HG03457 (cell line): Measurements from ENCODE around the gene CD80.
A peak's percentile ranks its signal among the peaks of the same experiment; 100 is the strongest.
"Not testable (repeated sequence)": the region's sequence is repeated elsewhere in the genome, so short reads cannot be mapped to it uniquely, and the experiment has no call there.

Experiments
- ATAC-seq: cut with Tn5 transposase; IDR thresholded peaks from one replicate; pipeline ENCODE4 v1.9.1; 2021; ENCODE audit warnings: moderate number of reproducible peaks; ENCODE audit not compliant: unreplicated experiment

CD80 gene

DNA sequence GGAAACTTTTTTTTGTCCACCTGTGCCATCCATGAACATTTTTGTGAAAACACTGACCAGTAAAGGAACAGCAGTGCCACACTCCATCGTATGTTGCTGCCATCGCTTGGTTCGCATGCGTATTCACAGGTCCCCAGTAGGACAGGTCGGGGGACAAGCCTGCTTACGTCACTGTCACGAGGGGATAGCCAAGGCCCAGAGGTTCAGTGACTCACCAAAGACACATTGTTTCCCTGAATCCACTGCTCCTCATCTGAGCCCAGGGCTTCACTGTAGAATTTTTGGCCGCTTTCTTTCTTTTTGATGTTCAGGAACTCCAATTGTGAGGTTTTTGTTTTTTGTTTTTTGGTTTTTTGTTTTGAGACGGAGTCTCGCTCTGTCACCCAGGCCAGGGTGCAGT lies 25.8 kb upstream of the CD80 start:
- no peak for ATAC-seq

DNA sequence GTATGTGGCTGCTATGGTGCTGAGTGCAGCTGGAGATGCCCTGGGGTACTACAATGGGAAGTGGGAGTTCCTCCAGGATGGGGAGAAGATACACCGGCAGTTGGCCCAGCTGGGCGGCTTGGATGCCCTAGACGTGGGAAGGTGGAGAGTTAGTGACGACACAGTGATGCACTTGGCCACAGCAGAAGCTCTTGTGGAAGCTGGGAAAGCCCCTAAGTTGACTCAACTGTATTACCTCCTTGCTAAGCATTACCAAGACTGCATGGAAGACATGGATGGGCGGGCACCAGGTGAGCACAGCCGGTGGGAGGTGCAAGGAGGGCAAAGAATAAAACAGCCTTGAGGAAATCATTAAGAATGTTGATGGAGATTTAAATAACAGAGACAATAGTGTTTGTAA lies 22.8 kb upstream of the CD80 start:
- ATAC-seq: no peak

DNA sequence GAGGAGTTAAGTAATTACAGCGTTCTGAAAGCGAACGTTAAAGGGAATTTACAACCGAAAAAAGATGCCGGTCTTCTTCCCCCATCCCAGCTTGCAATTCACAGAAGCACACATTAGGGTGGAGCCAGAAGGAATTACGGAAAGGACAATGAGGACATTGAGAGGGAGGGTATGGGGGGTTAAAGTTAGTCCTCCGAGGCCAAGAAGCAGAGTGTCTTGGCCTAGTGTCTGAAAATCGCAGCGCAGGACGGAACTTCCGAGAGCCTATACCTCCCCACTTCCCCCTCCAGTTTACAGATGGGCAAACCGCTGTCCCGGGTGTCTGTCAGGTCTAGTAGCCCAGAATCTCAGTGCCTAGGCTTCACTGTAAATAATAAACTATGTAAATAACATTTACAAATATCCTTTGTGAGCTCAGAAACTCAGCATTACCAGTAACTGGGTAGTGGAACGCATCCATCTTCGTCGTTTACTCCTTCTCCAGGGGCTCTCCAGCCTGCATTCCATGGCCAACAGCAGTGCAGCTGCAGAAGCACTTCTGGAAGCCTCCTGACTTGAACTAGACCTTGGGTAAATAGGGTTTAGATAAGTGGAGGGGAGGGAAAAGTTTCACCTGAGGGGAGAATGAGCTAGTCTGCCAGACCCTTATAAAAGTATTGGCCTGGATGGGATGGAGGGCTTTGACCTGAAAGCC lies 20.8 kb upstream of the CD80 start:
- ATAC-seq: peak; percentile 65

DNA sequence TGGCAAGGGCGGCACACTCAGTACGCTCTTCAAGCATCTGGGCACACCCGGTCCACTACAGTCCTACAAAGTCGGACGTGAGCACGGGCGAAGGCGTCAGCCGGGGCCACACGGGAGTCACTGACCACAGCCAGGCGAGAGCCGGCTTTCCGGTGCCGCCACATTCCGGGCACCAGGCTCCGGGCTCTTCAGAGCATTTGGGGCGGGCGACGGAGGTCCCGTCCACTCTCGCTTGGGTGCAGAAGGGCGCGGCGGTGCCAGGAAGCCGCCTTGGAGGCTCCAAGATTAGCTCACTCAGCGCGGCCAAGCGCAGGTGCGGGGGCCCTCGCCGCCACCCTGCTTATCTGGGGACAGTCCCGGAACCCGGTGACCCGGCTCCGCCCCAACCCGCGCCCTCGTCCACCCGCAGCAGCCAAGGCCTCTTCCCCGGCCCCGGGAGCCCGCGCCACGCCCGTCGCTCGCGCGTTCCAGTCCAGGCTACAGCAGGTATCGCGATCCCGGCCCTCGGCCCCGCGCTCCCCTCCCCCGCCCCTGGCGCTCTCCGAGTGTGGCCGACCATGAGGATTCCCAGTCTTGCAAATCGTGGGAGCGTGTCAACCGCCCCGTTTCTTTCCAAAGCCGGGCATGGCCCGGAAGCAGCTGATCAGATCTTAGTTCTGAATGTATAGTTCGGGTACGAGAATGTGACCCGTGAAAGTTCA lies 20.1 kb upstream of the CD80 start, which contains the start of gene ADPRH:
Gene ADPRH (plus strand): TSS at position 127 of the 701 bp plus-strand sequence. CDS start 2,678 bp downstream, outside the sequence.
- peak; percentile 59 for ATAC-seq

DNA sequence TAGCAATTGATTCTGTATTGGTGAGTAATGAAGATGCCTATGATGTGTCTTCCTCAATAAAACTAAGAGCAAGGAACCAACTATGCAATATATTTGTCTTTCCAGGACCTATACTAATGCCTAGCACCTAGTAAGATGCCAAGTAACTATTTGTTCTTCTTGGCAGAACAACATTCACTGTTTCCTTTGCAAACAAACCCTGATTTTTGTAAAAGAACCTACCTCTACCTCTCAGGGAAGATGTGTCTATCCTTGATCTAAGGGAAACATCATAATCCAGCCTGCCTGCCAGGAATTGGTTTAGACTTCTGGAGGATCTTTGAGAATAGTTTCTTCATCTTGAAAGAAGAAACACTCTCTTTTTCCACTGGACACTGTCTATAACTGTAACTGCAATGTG lies 16.1 kb upstream of the CD80 start:
- ATAC-seq: no peak

DNA sequence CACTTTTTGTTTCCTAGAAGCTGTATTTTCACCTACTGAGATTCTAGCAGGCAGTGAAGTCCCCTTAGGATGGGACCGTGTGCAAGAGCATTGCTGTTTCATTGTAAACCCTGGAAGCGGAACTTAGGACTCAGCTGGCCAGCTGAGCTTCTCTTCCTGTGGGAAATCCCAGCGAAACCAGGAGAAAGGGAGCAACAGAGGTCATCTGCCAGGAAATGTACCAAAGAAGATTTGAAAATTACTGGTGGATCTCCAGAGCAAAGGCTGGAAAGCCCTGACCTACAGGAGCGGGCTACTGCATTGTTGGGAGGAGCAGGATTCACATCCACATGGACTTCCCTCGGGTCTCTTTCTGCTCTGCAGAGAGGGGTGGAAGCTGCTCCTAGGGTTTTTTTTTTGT lies 12.3 kb upstream of the CD80 start:
- ATAC-seq: no peak

DNA sequence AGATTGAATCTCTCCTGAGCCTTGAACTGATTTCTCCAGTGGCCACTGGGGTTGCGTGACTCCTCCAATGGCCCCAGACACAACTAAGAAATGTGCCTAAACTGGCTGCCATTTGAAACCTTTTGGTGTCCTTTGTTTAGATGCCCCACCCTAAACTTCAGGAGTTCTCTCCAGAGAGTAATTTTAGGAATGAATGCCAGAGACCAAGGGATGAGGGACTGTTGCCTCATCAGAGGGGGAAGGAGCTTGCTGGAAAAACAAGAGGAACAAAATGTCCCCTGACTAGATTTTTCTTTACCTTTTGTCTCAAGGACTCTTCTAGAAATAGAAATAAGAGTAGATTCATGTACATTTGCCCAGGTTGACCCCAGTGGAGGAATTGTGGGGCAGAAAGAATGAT lies 11.8 kb upstream of the CD80 start:
- ATAC-seq: no peak

DNA sequence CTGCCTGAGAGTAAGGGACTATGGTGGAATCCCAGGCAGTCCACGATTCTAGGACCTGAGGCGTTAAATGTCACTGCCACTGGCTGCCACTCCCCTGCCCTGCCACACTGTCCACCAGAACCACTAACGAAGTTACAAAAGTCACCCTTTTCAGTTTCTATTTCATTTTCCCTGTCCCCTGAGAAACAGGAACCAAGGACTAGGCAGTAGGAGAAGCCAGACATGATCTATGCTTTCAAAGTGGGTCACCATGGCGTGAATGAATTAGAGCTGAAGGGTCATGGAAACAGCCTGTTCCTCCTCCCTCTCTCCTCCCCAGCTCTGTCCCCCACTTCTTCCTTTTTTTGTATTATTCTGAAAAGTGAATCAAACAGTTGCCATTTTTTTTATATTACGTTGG lies 10.8 kb upstream of the CD80 start:
- ATAC-seq: no peak

DNA sequence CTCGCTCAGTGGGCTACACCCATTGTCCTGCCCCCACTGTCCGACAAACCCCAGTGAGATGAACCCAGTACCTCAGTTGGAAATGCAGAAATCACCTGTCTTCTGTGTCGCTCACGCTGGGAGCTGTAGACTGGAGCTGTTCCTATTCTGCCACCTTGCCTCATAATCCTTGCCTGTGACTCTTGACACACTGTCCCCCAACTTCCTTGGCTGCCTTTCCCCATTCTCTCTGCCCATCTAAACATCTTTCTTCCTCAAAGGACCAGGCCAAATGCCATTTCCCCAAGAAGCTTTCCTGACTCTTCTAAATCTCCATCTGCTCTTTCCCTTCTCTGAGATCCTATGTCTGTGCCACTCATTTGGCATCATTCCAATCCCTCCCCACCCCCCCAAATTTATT lies 9.7 kb upstream of the CD80 start:
- no peak for ATAC-seq

DNA sequence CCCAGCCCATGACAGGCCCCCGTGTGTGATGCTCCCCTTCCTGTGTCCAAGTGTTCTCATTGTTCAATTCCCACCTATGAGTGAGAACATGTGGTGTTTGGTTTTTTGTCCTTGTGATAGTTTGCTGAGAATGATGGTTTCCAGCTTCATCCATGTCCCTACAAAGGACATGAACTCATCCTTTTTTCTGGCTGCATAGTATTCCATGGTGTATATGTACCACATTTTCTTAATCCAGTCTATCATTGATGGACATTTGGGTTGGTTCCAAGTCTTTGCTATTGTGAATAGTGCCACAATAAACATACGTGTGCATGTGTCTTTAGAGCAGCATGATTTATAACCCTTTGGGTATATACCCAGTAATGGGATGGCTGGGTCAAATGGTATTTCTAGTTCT lies 3.9 kb upstream of the CD80 start:
- ATAC-seq: not testable (repeated sequence)

DNA sequence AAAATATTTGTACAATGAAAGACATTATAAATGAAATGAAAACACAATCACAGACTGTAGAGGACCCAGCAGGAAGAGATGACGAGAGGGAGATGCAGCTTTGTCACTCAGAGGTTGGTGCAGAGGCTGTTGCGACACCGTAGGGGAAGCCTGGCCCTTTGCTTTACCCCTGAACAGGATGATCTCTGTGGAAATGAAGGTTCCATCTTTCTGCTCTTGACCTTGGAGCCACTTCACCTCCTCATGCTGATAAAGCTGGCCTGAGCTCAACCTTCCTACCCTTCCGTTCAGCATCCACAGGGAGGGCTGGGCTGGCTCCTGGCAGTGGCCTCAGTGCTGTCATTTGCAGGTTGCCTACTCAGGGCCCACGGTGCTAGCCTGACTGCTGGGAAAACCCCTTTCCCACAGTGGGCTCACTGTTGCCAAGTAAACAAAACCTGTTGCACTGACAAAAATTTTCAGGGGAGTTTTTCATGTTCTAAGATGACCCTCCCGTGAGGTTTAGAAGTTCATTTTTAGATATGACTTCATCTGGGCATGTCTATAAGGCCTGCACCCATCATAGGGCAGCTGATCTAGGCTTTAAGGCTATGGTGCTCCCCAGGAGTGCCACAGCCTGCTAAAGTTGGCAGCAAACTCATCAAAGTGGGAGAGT lies 3.0 kb upstream of the CD80 start:
- ATAC-seq: peak; percentile 81

DNA sequence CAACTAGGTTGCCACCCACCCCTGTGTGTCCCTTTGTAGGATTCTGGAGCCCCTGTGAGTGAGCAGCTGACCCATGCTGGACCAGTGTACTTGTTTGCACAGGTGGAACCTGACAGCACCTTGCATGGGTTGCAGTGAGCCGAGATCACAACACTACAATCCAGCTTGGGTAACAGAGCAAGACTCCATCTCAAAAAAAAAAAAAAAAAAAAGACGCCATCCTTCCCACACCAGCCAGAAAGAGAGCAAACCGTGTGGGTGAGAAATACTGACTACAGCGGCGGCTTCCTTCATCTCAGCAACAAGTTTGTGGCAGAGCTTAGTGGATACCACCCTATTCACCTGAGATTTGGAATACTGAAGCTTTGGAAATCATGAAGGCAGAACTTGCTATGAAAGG lies 746 bp upstream of the CD80 start:
- no peak for ATAC-seq

DNA sequence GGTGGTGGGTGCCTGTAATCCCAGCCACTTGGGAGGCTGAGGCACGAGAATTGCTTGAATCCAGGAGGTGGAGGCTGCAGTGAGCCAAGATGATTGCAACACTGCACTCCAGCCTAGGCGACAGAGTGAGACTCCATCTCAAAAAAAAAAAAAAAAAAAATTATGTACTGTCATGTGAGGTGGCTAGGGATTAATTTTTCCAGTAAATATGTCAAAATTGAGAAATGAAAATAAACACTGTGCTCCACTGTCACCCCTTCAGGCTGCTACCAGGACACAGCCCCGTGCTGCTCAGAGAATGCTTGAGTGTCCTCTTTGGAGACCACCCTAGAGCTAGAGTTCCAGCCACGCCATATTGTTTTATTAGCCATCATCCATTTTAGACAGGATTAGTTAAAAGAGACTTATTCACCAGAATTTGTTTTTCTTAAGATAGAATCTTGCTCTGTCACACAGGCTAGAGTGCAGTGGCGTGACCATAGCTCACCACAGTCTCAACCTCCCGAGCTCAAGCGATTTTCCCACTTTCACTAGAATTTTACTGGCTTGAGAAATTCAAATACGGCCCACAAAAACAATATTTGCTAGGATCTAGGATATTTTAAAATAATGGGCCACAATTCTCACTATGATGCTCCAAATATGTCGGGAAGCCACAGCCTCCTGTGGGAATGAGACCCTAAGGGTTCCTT lies 642 bp downstream of the CD80 start:
- no peak for ATAC-seq

DNA sequence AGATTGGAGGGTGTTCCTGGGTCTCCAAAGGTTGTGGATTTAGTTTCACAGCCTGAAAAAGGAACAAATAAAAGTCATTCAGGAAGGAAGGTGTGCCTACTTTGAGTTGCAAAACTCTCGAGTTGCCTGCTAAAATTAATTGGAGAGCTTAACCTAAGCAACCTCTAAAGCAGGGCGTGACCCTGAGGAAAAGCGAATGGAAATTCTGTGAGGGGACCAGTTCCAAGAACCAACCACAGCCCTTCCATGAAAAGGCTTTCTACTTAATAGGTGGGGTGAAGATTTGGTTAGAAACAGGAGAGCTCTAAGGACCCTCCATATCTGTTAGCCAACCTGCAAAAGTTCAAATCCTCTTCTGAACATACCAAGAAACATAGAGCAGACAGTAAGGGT lies 1.5 kb downstream of the CD80 start:
- no peak for ATAC-seq

DNA sequence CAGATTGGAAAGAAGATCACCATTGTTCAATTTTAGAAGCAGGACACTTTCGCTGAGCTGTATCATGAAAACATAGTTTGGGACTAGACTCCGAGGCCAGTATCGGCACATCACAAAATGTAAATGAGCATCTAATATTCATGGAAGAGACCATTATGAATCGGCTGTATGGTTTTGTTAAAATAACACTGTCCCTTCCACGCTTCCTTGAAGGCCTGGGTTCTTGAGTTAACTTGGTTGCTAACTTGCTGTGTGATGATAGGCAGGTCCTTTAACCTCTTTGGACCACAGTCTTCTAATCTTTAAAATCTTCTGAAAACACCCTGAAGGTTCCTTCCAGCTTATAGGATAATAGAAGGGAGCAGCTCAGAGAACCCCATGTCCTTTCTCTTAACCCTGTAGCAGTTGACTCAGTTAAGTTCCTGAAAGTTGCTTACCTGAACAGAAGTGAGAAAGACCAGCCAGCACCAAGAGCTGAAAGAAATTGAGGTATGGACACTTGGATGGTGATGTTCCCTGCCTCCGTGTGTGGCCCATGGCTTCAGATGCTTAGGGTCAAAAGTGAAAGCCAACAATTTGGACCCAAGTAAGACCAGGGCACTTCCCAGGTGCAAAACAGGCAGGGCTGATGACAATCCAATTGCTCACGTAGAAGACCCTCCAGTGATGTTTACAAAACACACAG lies 2.1 kb downstream of the CD80 start:
- no peak for ATAC-seq

DNA sequence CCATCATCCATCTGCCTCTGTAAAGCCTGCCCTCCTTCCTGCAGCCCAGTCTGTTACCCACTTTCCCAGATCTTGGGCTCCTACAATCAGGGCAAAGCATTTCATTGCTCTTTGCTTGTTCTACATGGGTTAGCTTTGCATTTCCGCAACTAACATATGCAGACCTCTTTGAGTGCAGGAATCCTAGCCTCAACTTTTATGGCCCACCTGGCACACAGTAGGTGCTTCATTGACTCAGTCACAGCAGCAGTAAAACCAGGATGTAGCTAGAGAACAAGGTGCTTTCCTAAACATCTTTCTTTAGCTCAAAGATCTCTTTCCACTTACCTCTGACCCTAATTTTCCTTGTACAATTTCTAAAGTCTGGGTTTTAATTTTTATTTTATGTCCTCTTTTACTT lies 3.5 kb downstream of the CD80 start:
- ATAC-seq: no peak

DNA sequence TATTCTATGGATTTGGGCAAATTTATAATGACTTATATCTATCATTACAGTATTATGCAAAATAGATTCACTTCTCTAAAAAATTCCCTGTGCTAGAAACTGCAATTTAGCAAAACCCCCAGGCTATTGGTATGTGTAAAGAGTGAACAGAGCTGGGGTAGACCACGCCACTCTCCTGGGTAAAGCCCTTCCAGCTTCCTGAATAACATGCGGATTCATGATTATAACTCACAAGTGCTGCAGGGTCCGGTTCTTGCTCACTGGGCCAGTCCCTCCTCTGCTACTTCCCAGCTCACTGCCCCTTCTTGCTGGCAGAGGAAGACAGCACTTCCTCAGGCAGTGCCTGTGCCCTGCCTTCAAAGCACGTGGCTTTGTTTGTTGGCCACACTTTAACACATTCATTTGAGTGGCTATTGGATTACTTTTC lies 4.1 kb downstream of the CD80 start:
- ATAC-seq: no peak

DNA sequence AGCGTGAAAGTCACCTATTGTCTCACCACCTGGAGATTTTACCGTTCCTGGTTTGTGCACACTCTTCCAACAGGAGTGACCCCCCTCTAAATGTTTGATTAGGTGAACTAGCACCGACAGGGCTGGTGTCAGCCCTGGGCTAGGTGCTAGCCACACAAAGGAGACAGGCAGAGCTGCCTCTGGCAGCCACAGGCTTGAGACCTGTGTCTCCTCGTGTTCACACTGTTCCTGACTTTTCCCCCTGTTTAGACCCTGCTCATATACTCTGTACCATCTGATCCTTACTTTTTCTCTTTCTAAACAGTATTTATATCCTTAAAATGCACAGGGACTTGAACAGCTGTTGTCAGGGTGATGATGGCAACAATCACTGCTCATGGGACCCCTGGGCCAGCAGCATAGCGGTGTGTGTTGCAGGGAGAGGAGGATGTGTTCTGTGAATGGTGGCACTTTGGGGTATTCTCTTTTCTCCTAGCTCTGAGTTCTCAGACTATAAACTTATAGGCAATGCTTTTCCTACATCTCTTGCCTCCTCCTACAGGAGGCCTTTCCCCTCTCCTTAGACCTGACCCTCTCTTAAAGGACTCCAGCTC lies 5.5 kb downstream of the CD80 start:
- no peak for ATAC-seq

DNA sequence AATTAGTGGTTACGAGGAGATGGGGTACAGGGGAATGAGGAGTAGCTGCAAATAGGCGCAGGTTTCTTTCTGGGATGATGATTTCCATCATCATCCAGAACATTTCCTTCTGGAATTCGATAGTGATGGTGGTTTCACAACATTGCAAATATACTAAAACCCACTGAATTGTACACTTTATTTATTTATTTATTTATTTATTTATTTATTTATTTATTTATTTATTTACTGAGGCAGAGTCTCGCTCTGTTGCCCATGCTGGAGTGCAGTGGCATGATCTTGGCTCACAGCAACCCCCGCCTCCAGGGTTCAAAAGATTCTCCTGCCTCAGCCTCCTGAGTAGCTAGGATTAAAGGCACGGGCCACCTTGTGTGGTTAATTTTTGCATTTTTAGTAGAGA lies 6.5 kb downstream of the CD80 start:
- ATAC-seq: not testable (repeated sequence)

DNA sequence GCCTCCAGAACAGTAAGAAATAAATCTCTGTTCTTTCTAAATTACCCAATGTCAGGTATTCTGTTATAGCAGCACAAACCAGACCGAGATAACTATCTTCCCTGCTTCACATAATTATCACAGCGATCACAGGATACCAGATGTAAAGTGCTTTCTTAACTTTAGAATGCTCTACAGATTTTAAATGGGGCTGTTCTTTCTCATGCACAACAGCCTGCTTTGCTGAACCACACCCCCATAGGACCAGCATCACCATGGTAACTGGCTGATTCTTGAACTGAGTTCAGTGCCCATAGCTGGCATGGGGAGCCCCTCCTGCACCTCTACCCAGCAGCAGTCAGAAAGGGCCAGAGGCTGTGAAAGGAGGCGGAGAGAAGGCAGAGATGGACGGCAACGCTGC lies 7.8 kb downstream of the CD80 start:
- ATAC-seq: no peak
